Left lung (tissue), 10 donors: ENCODE measurements around the gene RPL19. TPM values are rescaled to one million over a fixed set of nuclear protein-coding genes. Genes with fewer than 3 reads are reported as not detected.
A peak's percentile ranks its signal among the peaks of the same experiment; 100 is the strongest.

ENCODE experiments used
- ATAC-seq: fragments of 200-7000 bp; cut with Tn5 transposase; one replicate; pipeline ENCODE4 v1.9.1; 2020; ENCODE audit warnings: moderate library complexity
- DNase-seq, 4 donors: peaks; one replicate each; pipeline ENCODE4 v3.0.0-alpha.2; 2013 to 2020
- H3K27ac ChIP-seq, 2 donors: fragments of 200-600 bp; sonication (generic) in 1 of 2; one replicate each; pipeline versions ENCODE4 v1.5.0 to v1.8.0; 2020 to 2021
- H3K27me3 ChIP-seq, 2 donors: fragments of 200-600 bp; sonication (generic) in 1 of 2; one replicate each; pipeline versions ENCODE4 v1.5.0 to v1.8.0; 2020 to 2021
- H3K36me3 ChIP-seq, 2 donors: fragments of 200-600 bp; sonication (generic) in 1 of 2; one replicate each; pipeline versions ENCODE4 v1.5.0 to v1.8.0; 2020 to 2021
- H3K4me1 ChIP-seq, 2 donors: fragments of 200-600 bp; one replicate each; pipeline ENCODE4 v1.8.0; 2021
- H3K4me3 ChIP-seq, 2 donors: fragments of 200-600 bp; sonication (generic) in 1 of 2; one replicate each; pipeline versions ENCODE4 v1.5.0 to v1.8.0; 2020 to 2021; ENCODE audit warnings: mild to moderate bottlenecking in 1 of 2
- H3K9me3 ChIP-seq, 2 donors: fragments of 200-600 bp; sonication (generic) in 1 of 2; one replicate each; pipeline versions ENCODE4 v1.5.0 to v1.8.0; 2020 to 2021
- CTCF ChIP-seq, 2 donors: fragments of 200-600 bp; sonication (generic) in 1 of 2; IDR thresholded peaks; one replicate each; pipeline versions ENCODE4 v1.5.0 to v1.8.0; 2021; ENCODE audit warnings: antibody characterized with exemption in 2 of 2
- intact Hi-C, 2 donors: fragments of 100-400 bp; cut with DNase I; formaldehyde crosslinking; loops; one replicate each; pipeline versions ENCODE4 v1.11.2 to v1.14.2; 2022
- polyA plus RNA-seq, 6 donors: library from polyadenylated mRNA; unstranded; fragments of 120-200 nt; gene quantifications; one replicate each; pipeline ENCODE4 v1.2.1, GENCODE V29; 2013; ENCODE audit not compliant: insufficient read length in 6 of 6
- total RNA-seq, 2 donors: library from RNA; stranded (reverse); fragmentation: NEBNext Ultra II Directional; extraction: Animal tissue kit (Norgen Biotek cat#: 25700); gene quantifications; one replicate each; pipeline ENCODE4 v1.2.1, GENCODE V29; 2021
- donor health status: DM: no; HTN: yes; CAD: no.
- donor health status: DM: no; HTN: no; CAD: no.

Gene RPL19
- total and polyA plus RNA-seq, 8 donors, result 1,286 to 2,452 (median 2,096) TPM

GRCh38 chr17:39222151-39222550 is 22.1 kb downstream of the RPL19 start:
- intact Hi-C loops, result no loop called here
- no peak for ATAC-seq

GRCh38 chr17:39222866-39223834 is 23.1 kb downstream of the RPL19 start:
- DNase-seq (no peak), ATAC-seq (no peak)
- H3K27ac ChIP-seq, result no peak overlapping the region
- no peaks in the 10 kb centered on the region for H3K36me3 ChIP-seq
- no peaks in the 10 kb centered on the region for H3K9me3 ChIP-seq
- peaks cover 30 to 83% of the 10 kb centered on the region in 2 donors for H3K27me3 ChIP-seq
- H3K4me3 ChIP-seq, result no peak overlapping the region
- intact Hi-C loops, result no loop called here
- peaks cover 12 to 20% of the 10 kb centered on the region in 2 donors for H3K4me1 ChIP-seq
- TF ChIP-seq CTCF (IDR thresholded peaks at IDR 0.05), result no peak

More at GRCh38 chr17:39222151-39222550, 22.1 kb downstream of the RPL19 start:
- TF ChIP-seq CTCF (IDR thresholded peaks at IDR 0.05), result no peak
- peaks cover 12 to 20% of the 10 kb centered on the region in 2 donors for H3K4me1 ChIP-seq
- H3K4me3 ChIP-seq, result no peak overlapping the region
- H3K36me3 ChIP-seq, result no peaks in the 10 kb centered on the region
- no peaks in the 10 kb centered on the region for H3K9me3 ChIP-seq
- peaks cover 30 to 83% of the 10 kb centered on the region in 2 donors for H3K27me3 ChIP-seq
- no peak for DNase-seq
- no peak overlapping the region for H3K27ac ChIP-seq

GRCh38 chr17:39223907-39224777 is 24.1 kb downstream of the RPL19 start:
- Histone ChIP-seq H3K27me3 (peaks cover 30 to 83% of the 10 kb centered on the region in 2 donors), H3K9me3 (no peaks in the 10 kb centered on the region), H3K4me1 (peaks cover 12 to 20% of the 10 kb centered on the region in 2 donors), H3K27ac (no peak overlapping the region), H3K36me3 (no peaks in the 10 kb centered on the region), H3K4me3 (no peak overlapping the region)
- no peak for DNase-seq
- TF ChIP-seq CTCF (IDR thresholded peaks at IDR 0.05), result no peak
- ATAC-seq, result no peak
- intact Hi-C loops, result no loop called here

- Histone ChIP-seq H3K27me3 (peaks cover 30 to 83% of the 10 kb centered on the region in 2 donors), H3K4me3 (peak overlapping the region in 1 of 2 donors; percentile 30), H3K9me3 (no peaks in the 10 kb centered on the region), H3K4me1 (peaks cover 12 to 20% of the 10 kb centered on the region in 2 donors), H3K27ac (no peak overlapping the region), H3K36me3 (no peaks in the 10 kb centered on the region)
- TF ChIP-seq CTCF (IDR thresholded peaks at IDR 0.05), result no peak
- peak; percentile 37 for ATAC-seq
- intact Hi-C loops, result no loop called here
- DNase-seq, result no peak
Measured at GRCh38 chr17:39224778-39225307, 24.8 kb downstream of the RPL19 start.
